SH-SY5Y (cell line): ENCODE measurements around the gene SRMS.

Source experiments
- GATA2 ChIP-seq: IDR thresholded peaks from 2 replicates; pipeline ENCODE4 v1.6.1; 2011; ENCODE audit warnings: mild to moderate bottlenecking, low read depth, low read length
- GATA3 ChIP-seq: IDR thresholded peaks from 2 replicates; pipeline ENCODE4 v1.6.1; 2011; ENCODE audit warnings: low read depth, mild to moderate bottlenecking, low read length, moderate library complexity

DNA sequence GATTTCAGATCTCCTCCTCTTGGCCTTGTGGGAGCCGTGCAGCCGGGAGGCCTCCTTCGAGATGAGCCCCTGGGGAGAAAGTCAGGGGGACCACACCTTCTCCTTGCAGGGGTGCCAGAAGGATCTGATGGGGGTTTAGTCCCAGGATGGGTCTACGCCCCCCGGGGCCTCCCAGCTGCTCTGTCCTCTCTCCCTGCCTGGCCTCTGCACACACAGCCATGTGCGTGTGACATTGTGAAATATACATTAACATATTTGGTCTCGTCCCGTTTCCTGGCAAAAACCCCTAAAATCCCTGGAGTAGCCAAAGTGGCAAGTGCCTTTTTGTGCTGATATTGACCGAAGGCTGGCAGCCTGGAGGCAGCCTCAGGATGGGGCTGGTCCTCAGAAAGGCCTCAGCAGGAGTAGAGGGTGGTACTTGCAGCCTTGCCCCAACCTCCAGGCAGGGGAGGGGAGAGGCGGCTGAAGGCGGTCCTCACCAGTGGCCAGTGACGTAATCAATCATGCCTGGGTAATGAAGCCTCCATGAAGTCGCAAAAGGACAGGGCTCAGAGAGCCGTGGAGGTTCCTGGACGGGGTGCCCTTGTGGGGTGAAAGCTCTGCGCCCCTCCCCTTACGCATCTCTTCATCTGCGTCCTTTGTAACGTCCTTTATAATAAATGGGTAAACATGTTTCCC, 31.6 kb upstream of the SRMS start:
- TF ChIP-seq GATA2 (no peak), GATA3 (no peak)
